ENCODE data around the gene DNAJC16. TPM values are rescaled to one million over a fixed set of nuclear protein-coding genes. Genes with fewer than 3 reads are reported as not detected.

DNAJC16 gene
- total and polyA plus RNA-seq, 4 donors: 16.2 to 27.7 (median 17.4) TPM

- 6% methylated on average over 7 of the region's 16 CpGs for WGBS (ENCODE audit: insufficient coverage)
- Histone ChIP-seq H3K36me3 (ENCODE audit: control insufficient read depth, insufficient read depth, low read length) (no peaks in the 10 kb centered on the region), H3K27me3 (ENCODE audit: control insufficient read depth, insufficient read depth, low read length) (no peaks in the 10 kb centered on the region), H3K9me3 (ENCODE audit: control insufficient read depth, insufficient read depth, low read length) (no peaks in the 10 kb centered on the region), H3K27ac (ENCODE audit: low read depth, low read length) (peak overlapping the region; percentile 91), H3K4me1 (ENCODE audit: control insufficient read depth, insufficient read depth, low read length) (peaks cover 16% of the 10 kb centered on the region), H3K4me3 (ENCODE audit: low read depth, low read length) (peak overlapping the region; percentile 65)
- DNase-seq (ENCODE audit: low read depth in 4 of 6, low spot score in 6 of 6): no peak
Measured at GRCh38 chr1:15616373-15617172, 89.9 kb downstream of the DNAJC16 start.

- H3K27me3 ChIP-seq (ENCODE audit: control insufficient read depth, insufficient read depth, low read length): no peaks in the 10 kb centered on the region
- H3K36me3 ChIP-seq (ENCODE audit: control insufficient read depth, insufficient read depth, low read length): no peaks in the 10 kb centered on the region
- H3K27ac ChIP-seq (ENCODE audit: low read depth, low read length): peak within 1 kb of the TSS; percentile 92
- no peaks in the 10 kb centered on the region for H3K9me3 ChIP-seq (ENCODE audit: control insufficient read depth, insufficient read depth, low read length)
- WGBS (ENCODE audit: insufficient coverage): under 1% methylated on average over 77 of the region's 86 CpGs
- peak; percentile 86 to 99 (median 96) for DNase-seq (ENCODE audit: low read depth in 4 of 6, low spot score in 6 of 6)
- peaks cover 16% of the 10 kb centered on the region for H3K4me1 ChIP-seq (ENCODE audit: control insufficient read depth, insufficient read depth, low read length)
- H3K4me3 ChIP-seq (ENCODE audit: low read depth, low read length): peak within 1 kb of the TSS; percentile 98
Measured at GRCh38 chr1:15617173-15618076, 90.8 kb downstream of the DNAJC16 start, which contains the start of gene DDI2. Gene DDI2, plus strand, starts transcription at chr1:15617458. Its CDS starts 213 bp downstream, at chr1:15617671.

GRCh38 chr1:15618077-15618654, 91.5 kb downstream of the DNAJC16 start:
- Histone ChIP-seq H3K9me3 (ENCODE audit: control insufficient read depth, insufficient read depth, low read length) (no peaks in the 10 kb centered on the region), H3K36me3 (ENCODE audit: control insufficient read depth, insufficient read depth, low read length) (no peaks in the 10 kb centered on the region), H3K4me3 (ENCODE audit: low read depth, low read length) (peak overlapping the region; percentile 98), H3K4me1 (ENCODE audit: control insufficient read depth, insufficient read depth, low read length) (peaks cover 16% of the 10 kb centered on the region), H3K27ac (ENCODE audit: low read depth, low read length) (peak overlapping the region; percentile 92), H3K27me3 (ENCODE audit: control insufficient read depth, insufficient read depth, low read length) (no peaks in the 10 kb centered on the region)
- no peak for DNase-seq (ENCODE audit: low read depth in 4 of 6, low spot score in 6 of 6)
- 3% methylated on average over 6 of the region's 8 CpGs for WGBS (ENCODE audit: insufficient coverage)

GRCh38 chr1:15618655-15619525, 92.2 kb downstream of the DNAJC16 start:
- no peak for DNase-seq (ENCODE audit: low read depth in 4 of 6, low spot score in 6 of 6)
- H3K4me3 ChIP-seq (ENCODE audit: low read depth, low read length): peak overlapping the region; percentile 98
- WGBS (ENCODE audit: insufficient coverage): 92% methylated on average over 16 of the region's 26 CpGs
- no peaks in the 10 kb centered on the region for H3K36me3 ChIP-seq (ENCODE audit: control insufficient read depth, insufficient read depth, low read length)
- H3K9me3 ChIP-seq (ENCODE audit: control insufficient read depth, insufficient read depth, low read length): no peaks in the 10 kb centered on the region
- no peaks in the 10 kb centered on the region for H3K27me3 ChIP-seq (ENCODE audit: control insufficient read depth, insufficient read depth, low read length)
- peaks cover 16% of the 10 kb centered on the region for H3K4me1 ChIP-seq (ENCODE audit: control insufficient read depth, insufficient read depth, low read length)
- H3K27ac ChIP-seq (ENCODE audit: low read depth, low read length): peak overlapping the region; percentile 92

GRCh38 chr1:15620155-15620545, 93.5 kb downstream of the DNAJC16 start:
- no peaks in the 10 kb centered on the region for H3K9me3 ChIP-seq (ENCODE audit: control insufficient read depth, insufficient read depth, low read length)
- no peaks in the 10 kb centered on the region for H3K36me3 ChIP-seq (ENCODE audit: control insufficient read depth, insufficient read depth, low read length)
- whole genome bisulfite sequencing (ENCODE audit: insufficient coverage): 80% methylated on average over 1 of the region's 1 CpG
- DNase-seq (ENCODE audit: low read depth in 4 of 6, low spot score in 6 of 6): no peak
- peaks cover 16% of the 10 kb centered on the region for H3K4me1 ChIP-seq (ENCODE audit: control insufficient read depth, insufficient read depth, low read length)
- no peak overlapping the region for H3K27ac ChIP-seq (ENCODE audit: low read depth, low read length)
- H3K4me3 ChIP-seq (ENCODE audit: low read depth, low read length): no peak overlapping the region
- no peaks in the 10 kb centered on the region for H3K27me3 ChIP-seq (ENCODE audit: control insufficient read depth, insufficient read depth, low read length)

- no peak overlapping the region for H3K27ac ChIP-seq (ENCODE audit: low read depth, low read length)
- H3K9me3 ChIP-seq (ENCODE audit: control insufficient read depth, insufficient read depth, low read length): no peaks in the 10 kb centered on the region
- 100% methylated on average over 1 of the region's 7 CpGs for WGBS (ENCODE audit: insufficient coverage)
- no peaks in the 10 kb centered on the region for H3K27me3 ChIP-seq (ENCODE audit: control insufficient read depth, insufficient read depth, low read length)
- DNase-seq (ENCODE audit: low read depth in 4 of 6, low spot score in 6 of 6): no peak
- H3K4me3 ChIP-seq (ENCODE audit: low read depth, low read length): no peak overlapping the region
- H3K4me1 ChIP-seq (ENCODE audit: control insufficient read depth, insufficient read depth, low read length): peaks cover 16% of the 10 kb centered on the region
- H3K36me3 ChIP-seq (ENCODE audit: control insufficient read depth, insufficient read depth, low read length): no peaks in the 10 kb centered on the region
Measured at GRCh38 chr1:15620902-15621682, 94.4 kb downstream of the DNAJC16 start.

- H3K9me3 ChIP-seq (ENCODE audit: control insufficient read depth, insufficient read depth, low read length): no peaks in the 10 kb centered on the region
- no peak for DNase-seq (ENCODE audit: low read depth in 4 of 6, low spot score in 6 of 6)
- H3K4me3 ChIP-seq (ENCODE audit: low read depth, low read length): no peak overlapping the region
- no CpG with 5 or more reads among the region's 5 CpGs for WGBS (ENCODE audit: insufficient coverage)
- no peaks in the 10 kb centered on the region for H3K27me3 ChIP-seq (ENCODE audit: control insufficient read depth, insufficient read depth, low read length)
- peaks cover 11% of the 10 kb centered on the region for H3K4me1 ChIP-seq (ENCODE audit: control insufficient read depth, insufficient read depth, low read length)
- H3K27ac ChIP-seq (ENCODE audit: low read depth, low read length): no peak overlapping the region
- no peaks in the 10 kb centered on the region for H3K36me3 ChIP-seq (ENCODE audit: control insufficient read depth, insufficient read depth, low read length)
Measured at GRCh38 chr1:15621975-15622374, 95.3 kb downstream of the DNAJC16 start.

GRCh38 chr1:15622712-15623373, 96.2 kb downstream of the DNAJC16 start:
- Histone ChIP-seq H3K9me3 (ENCODE audit: control insufficient read depth, insufficient read depth, low read length) (no peaks in the 10 kb centered on the region), H3K36me3 (ENCODE audit: control insufficient read depth, insufficient read depth, low read length) (no peaks in the 10 kb centered on the region), H3K27ac (ENCODE audit: low read depth, low read length) (no peak overlapping the region), H3K4me1 (ENCODE audit: control insufficient read depth, insufficient read depth, low read length) (peaks cover 10% of the 10 kb centered on the region), H3K27me3 (ENCODE audit: control insufficient read depth, insufficient read depth, low read length) (no peaks in the 10 kb centered on the region), H3K4me3 (ENCODE audit: low read depth, low read length) (no peak overlapping the region)
- DNase-seq (ENCODE audit: low read depth in 4 of 6, low spot score in 6 of 6): no peak
- WGBS (ENCODE audit: insufficient coverage): 88% methylated on average over 1 of the region's 7 CpGs

Data from spinal cord (tissue), 10 donors.